GM10248 (cell line): ENCODE results near the gene HOXA3.

Experiments
- CTCF ChIA-PET: fragments of 300-600 bp; sonication (Branson Sonifier 250); formaldehyde crosslinking; extraction: SDS; loops from one replicate; lab custom pipeline; 2021; ENCODE audit warnings: antibody characterized with exemption; lab: Yijun Ruan, JAX
- POLR2A ChIA-PET: fragments of 350-650 bp; sonication (Branson Sonifier 250); formaldehyde crosslinking; extraction: SDS; loops from one replicate; lab custom pipeline; 2020; ENCODE audit warnings: antibody characterized with exemption; lab: Yijun Ruan, JAX
- DNase-seq: peaks from one replicate; pipeline ENCODE4 v3.0.0; 2012; ENCODE audit errors: extremely low spot score
- TF ChIP-seq, protein P1 (sequence below): IDR thresholded peaks from 2 replicates; pipeline ENCODE4 v1.5.1; 2012; ENCODE audit warnings: mild to moderate bottlenecking, low read depth; ENCODE audit errors: extremely low read depth, missing control alignments, control extremely low read depth

Gene HOXA3

DNA sequence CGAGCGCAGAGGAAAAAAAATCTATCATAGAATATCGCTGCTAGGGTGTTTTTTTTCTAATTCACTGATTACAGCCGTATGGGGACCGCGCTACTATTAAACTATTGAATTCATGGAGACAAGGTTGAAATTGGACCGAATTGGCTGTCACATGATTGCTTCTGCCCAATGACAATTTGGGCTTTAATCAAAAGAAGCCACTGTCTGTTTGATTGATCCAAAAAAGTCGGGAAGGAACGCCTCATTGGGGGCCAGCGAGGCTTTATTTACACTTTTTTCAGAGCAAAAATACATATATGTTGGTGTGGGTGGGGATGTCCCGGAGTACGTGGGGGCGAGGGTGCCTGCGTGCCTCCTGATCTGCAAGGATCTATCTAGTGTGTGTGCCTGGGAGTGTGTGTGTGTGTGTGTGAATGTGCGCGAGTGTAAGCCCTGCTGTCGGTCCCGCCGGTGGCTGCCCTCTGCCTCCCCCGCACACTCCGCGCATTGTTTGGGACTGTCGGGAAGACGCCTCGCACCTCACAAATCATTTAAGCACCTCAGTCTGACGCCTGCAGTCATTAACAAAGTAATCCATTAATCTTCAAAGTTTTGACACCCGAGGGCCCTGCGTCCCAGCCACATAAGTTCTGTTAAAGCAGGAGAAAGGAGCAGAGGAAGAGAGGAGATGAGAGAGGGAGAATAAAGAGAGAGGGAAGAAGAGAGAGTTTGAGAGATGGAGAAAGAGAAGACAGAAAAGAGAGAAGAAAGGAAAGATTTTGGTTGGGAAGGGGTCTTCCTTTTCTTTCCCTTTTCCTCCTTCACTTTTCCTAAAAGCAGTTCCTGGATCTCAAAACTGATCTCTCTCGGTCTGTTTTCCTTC, 49.6 kb downstream of the HOXA3 start, which contains the start of gene HOXA2:
Gene HOXA2 (minus strand): TSS at position 103 of the 862 bp plus-strand sequence. CDS start 183 bp downstream, outside the sequence.
- ChIA-PET CTCF (no interaction called here), POLR2A (no interaction called here)
- no peak for DNase-seq
- TF ChIP-seq, protein P1, sequence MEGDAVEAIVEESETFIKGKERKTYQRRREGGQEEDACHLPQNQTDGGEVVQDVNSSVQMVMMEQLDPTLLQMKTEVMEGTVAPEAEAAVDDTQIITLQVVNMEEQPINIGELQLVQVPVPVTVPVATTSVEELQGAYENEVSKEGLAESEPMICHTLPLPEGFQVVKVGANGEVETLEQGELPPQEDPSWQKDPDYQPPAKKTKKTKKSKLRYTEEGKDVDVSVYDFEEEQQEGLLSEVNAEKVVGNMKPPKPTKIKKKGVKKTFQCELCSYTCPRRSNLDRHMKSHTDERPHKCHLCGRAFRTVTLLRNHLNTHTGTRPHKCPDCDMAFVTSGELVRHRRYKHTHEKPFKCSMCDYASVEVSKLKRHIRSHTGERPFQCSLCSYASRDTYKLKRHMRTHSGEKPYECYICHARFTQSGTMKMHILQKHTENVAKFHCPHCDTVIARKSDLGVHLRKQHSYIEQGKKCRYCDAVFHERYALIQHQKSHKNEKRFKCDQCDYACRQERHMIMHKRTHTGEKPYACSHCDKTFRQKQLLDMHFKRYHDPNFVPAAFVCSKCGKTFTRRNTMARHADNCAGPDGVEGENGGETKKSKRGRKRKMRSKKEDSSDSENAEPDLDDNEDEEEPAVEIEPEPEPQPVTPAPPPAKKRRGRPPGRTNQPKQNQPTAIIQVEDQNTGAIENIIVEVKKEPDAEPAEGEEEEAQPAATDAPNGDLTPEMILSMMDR: no peak

DNA sequence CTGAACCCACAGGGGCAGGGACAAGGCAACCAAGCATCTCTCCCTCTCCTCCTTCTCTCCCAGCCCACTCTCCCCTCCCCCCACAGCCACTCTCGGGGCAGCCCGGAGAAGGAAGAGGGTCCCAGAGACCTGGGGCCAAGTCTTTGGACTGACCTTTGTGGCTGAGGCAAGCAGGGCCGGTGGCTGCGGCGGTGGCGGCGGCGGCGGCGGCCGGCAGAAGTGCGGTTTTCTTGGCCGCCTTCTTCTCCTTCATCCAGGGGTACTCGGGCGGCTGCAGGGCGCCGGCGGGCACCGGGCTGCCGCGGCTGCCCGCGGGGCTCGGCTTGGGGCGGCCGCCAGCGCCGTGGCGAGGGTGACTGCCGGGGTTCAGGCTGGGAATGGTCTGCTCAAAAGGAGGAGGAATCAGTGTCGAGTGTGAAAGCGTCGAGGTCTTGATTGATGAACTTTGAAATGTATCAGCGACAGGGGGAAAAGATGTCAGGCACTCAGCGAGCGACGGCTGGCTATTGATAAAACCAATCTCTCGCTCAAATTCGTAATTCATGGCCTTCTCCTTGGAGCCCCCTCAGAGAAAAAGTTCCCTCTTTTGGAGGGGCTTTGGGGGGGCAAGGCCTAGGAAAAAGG, 50.3 kb downstream of the HOXA3 start:
- POLR2A ChIA-PET: no interaction called here
- no peak for DNase-seq
- CTCF ChIA-PET: no interaction called here
- TF ChIP-seq, protein P1: no peak

DNA sequence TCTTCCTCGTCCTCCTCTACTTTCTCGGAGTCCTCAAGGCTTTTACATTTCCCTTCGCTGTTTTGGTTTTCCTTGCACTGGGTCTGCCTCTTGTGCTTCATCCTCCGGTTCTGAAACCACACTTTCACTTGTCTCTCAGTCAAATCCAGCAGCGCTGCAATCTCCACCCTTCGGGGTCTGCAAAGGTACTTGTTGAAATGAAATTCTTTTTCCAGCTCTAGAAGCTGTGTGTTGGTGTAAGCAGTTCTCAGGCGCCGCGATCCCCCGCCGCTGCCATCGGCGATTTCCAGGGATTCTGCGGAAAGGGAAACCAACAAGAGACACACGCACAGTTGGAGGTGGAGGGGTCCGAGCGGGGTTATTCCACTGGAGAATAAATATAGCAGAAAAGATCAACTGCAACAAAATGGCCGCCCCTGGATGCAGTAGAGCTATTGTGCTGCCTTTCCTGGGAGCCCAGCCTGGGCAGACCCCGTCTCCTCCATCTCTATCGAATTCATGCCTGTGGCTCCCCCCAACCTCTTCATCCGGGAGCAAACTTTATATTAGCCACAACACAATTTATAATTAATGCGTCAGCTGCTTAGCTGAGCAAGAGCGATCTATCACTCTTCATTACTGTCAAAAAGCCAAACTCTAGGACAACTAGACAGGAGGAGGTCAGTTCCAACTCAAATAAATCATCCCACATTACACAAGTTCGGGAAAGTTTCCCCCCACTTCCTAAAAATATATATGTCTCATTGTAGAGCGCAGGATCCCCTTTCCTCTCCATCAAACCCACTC, 51.0 kb downstream of the HOXA3 start:
- POLR2A ChIA-PET: no interaction called here
- CTCF ChIA-PET: no interaction called here
- no peak for DNase-seq
- TF ChIP-seq, protein P1: no peak

DNA sequence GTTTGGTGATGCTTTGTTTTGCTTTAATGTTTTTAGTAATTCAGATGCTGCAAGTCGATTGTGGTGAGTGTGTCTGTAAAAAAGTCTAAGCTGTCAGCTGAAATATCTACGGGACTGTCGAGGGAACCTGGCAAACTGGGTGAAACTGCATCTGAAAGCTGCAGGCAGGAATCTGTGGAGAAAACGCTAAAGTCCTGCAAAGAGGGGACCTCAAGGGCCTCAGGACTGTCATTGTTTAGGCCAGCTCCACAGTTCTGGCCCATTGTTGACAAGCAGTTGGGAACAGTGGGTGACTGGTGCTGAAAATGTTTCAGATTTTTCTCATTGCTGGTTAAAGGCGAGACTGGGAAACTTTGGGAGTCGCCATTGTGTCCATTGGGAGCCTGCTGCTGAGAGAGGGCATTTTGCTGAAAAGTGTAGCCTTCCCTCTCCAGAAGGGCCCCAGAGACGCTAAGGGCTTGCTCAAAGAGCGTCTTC, 51.7 kb downstream of the HOXA3 start:
- DNase-seq: no peak
- ChIA-PET POLR2A (no interaction called here), CTCF (no interaction called here)
- TF ChIP-seq, protein P1: no peak

DNA sequence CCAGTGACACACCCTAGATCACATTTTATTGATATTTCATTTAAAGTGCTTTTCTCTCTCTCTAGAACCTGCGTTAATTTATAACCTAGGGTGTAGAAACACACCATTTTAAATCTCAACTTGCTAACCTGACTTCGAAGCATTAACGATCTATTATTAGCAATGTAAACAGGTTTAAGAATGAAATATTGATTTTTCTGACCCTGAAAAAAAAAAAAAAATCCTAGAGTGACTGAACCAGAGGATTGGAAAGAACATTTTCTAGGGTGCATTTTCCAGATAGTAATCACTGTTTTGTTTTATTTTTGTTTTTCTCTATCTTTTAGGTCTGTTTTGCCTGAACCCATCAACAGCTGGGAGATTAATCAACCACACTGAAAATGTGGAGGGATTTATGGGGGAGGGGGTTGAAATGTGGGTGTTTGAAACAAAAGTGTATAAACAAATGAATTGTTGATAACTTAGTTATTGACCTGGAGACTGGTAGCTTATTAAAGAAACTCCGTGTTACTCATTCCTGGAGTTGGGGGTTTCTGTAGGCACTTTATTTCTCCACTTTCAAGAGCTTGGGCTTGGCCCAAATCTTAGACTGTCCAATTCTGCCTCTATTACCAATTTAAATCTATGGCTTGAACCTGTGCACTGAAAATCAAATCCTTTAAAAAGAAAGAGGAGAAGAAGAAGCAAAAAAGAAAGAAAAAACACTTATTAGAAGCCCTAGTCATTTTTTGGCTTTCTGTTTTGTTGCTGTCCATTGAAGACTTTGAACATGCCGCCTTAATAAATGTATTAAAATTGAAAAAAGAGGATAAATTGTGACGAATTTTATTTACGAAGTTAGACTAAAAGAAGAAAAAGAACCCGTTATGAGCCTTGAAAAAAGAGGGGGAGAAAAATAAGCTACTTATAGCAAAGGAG, 52.7 kb downstream of the HOXA3 start:
- ChIA-PET POLR2A (no interaction called here), CTCF (interaction anchor here (1.4 to 1.7 kb wide), 2 partner anchors 9 to 21 kb away, joined by 3 to 4 read pairs; no protein-coding TSS in a partner anchor)
- TF ChIP-seq, protein P1: no peak
- no peak for DNase-seq
